Breast epithelium (tissue), 3 donors: ENCODE data around the gene EPHA5.

Experiments used
- CTCF ChIP-seq, 3 donors: fragments of 450-650 bp; IDR thresholded peaks; one replicate each; pipeline ENCODE4 v1.5.1; 2016 to 2017; ENCODE audit warnings: antibody characterized with exemption in 3 of 3, mild to moderate bottlenecking in 3 of 3, moderate library complexity in 3 of 3
- POLR2A ChIP-seq: fragments of 450-650 bp; IDR thresholded peaks from one replicate; pipeline ENCODE4 v1.6.1; 2016; ENCODE audit warnings: antibody characterized with exemption, mild to moderate bottlenecking, moderate library complexity
- POLR2AphosphoS5 ChIP-seq, 3 donors: sonication (generic); formaldehyde crosslinking; IDR thresholded peaks; one replicate each; pipeline ENCODE4 v1.6.1; 2017; ENCODE audit warnings: antibody characterized with exemption in 3 of 3

GRCh38 chr4:65461781-65462180 lies 208.5 kb downstream of the EPHA5 start:
- TF ChIP-seq POLR2A (no peak), CTCF (IDR thresholded peaks at IDR 0.05) (no peak), POLR2AphosphoS5 (IDR thresholded peaks at IDR 0.05) (no peak)
